ENCODE results near the gene MRI1. TPM values are rescaled to one million over a fixed set of nuclear protein-coding genes. Genes with fewer than 3 reads are reported as not detected.

The MRI1 gene
- total and polyA plus RNA-seq, 2 of the 4 experiments (the other 2 are of a cell fraction) = 26.7 to 37.6 TPM

- H3K4me2 ChIP-seq (ENCODE audit: low read depth, low read length) = no peak overlapping the region
Observed at GRCh38 chr19:13742756-13743155, 21.6 kb upstream of the MRI1 start.

More at GRCh38 chr19:13742756-13743155, 21.6 kb upstream of the MRI1 start:
- in situ Hi-C loops (cut with MboI; ENCODE audit: low sequenced_read_pairs) (loop anchor here (25.0 kb wide), 1 partner anchor 755 kb away; the partner anchor contains the start of gene NFIX), dilution Hi-C loops (cut with HindIII; ENCODE audit: low sequenced_read_pairs, unreplicated experiment) (no loop called here), intact Hi-C loops (cut with micrococcal nuclease) (no loop called here)
- WGBS, 2 experiments (ENCODE audit: extremely low coverage in 2 of 2, insufficient read length in 1 of 2) = no CpG with 5 or more reads among the region's 1 CpG
- ATAC-seq (ENCODE audit: low read depth) (no peak), DNase-seq (peak; percentile 63)
- no TSS peak for BruUV-seq (replicated peaks)
- ChIA-PET POLR2A (ENCODE audit: unreplicated experiment) (no interaction called here), CTCF (no interaction called here)
- no peak overlapping the region for H3K18ac ChIP-seq (ENCODE audit: low read depth, low read length)
- H4K8ac ChIP-seq (ENCODE audit: low read depth in 2 of 2, low read length in 2 of 2) = no peak overlapping the region
- 0 out of 2 replicates have a peak, but pooled peaks cover 2% of the 10 kb centered on the region for H3K36me3 ChIP-seq (ENCODE audit: control insufficient read depth, insufficient read depth, low read length)
- no peak overlapping the region for H3K27ac ChIP-seq (ENCODE audit: insufficient read depth, low read length)
- H3K79me1 ChIP-seq (ENCODE audit: low read depth in 1 of 2, low read length in 2 of 2) = no peaks in the 10 kb centered on the region; a peak in 2 of 4 replicates
- no peak overlapping the region for H3K9ac ChIP-seq (ENCODE audit: low read depth, low read length)
- H3K4me1 ChIP-seq (ENCODE audit: control insufficient read depth, insufficient read depth, low read length) = peaks cover 4% of the 10 kb centered on the region; the same call in 1 of the 2 replicates
- H3K27me3 ChIP-seq (ENCODE audit: control insufficient read depth, insufficient read depth, low read length) = no peaks in the 10 kb centered on the region
- no peak overlapping the region for H2BK120ac ChIP-seq (ENCODE audit: low read depth, low read length)
- no peak overlapping the region for H4K5ac ChIP-seq (ENCODE audit: low read depth, low read length)
- H2AFZ ChIP-seq (replicated peaks; ENCODE audit: low read length, poor library complexity) = peak overlapping the region; percentile 70
- no peak overlapping the region for H3K56ac ChIP-seq (ENCODE audit: extremely low read depth, insufficient read depth, low read length)
- H3K4me3 ChIP-seq (ENCODE audit: insufficient read depth, low read depth, low read length) = no peak overlapping the region
- H2BK15ac ChIP-seq (ENCODE audit: low read depth, low read length) = no peak overlapping the region
- H2AK9ac ChIP-seq (replicated peaks; ENCODE audit: low read depth, low read length, poor library complexity) = peak overlapping the region; percentile 44
- peak overlapping the region; percentile 7; the same call in 1 of the 2 replicates for H2AK5ac ChIP-seq (ENCODE audit: low read depth, low read length)
- peak overlapping the region; percentile 46 for H2BK5ac ChIP-seq (ENCODE audit: low read depth, low read length, poor library complexity, severe bottlenecking)
- peaks cover 4% of the 10 kb centered on the region; the same call in 1 of the 2 replicates for H3K9me1 ChIP-seq (ENCODE audit: insufficient read depth, low read length)
- TF ChIP-seq CTCF (conservative IDR thresholded peaks at IDR 0.05; ENCODE audit: low read depth, low read length) (no peak), USF2 (IDR thresholded peaks at IDR 0.05; ENCODE audit: low read depth, low read length) (no peak), FOS (IDR thresholded peaks at IDR 0.05; ENCODE audit: low read depth, low read length) (0 out of 2 replicates have a peak, but pooled peaks have one; percentile 22), NFE2L2 (IDR thresholded peaks at IDR 0.05; ENCODE audit: low read depth, low read length) (no peak), SMC3 (IDR thresholded peaks at IDR 0.05; ENCODE audit: low read depth, low read length) (no peak), MXI1 (IDR thresholded peaks at IDR 0.05; ENCODE audit: borderline replicate concordance, low read depth, low read length) (no peak), RCOR1 (IDR thresholded peaks at IDR 0.05; ENCODE audit: insufficient replicate concordance, low read length) (no peak), RAD21 (IDR thresholded peaks at IDR 0.05; ENCODE audit: low read length) (no peak), ELK1 (IDR thresholded peaks at IDR 0.05; ENCODE audit: borderline replicate concordance, low read depth, low read length) (no peak), POLR2A (IDR thresholded peaks at IDR 0.05; ENCODE audit: low read depth, low read length) (no peak), MAFK (IDR thresholded peaks at IDR 0.05; ENCODE audit: low read depth, low read length) (no peak), CEBPB (IDR thresholded peaks at IDR 0.05; ENCODE audit: low read depth, low read length) (no peak), MAZ (IDR thresholded peaks at IDR 0.05; ENCODE audit: borderline replicate concordance, low read depth, low read length) (0 out of 2 replicates have a peak, but pooled peaks have one; percentile 25), BHLHE40 (IDR thresholded peaks at IDR 0.05; ENCODE audit: low read depth, low read length) (no peak), RFX5 (IDR thresholded peaks at IDR 0.05; ENCODE audit: low read depth, low read length) (no peak), CHD1 (IDR thresholded peaks at IDR 0.05; ENCODE audit: low read depth, low read length) (no peak)
- no peaks in the 10 kb centered on the region for H3K9me3 ChIP-seq (ENCODE audit: control insufficient read depth, insufficient read depth, low read length)
- no peak overlapping the region for H3K14ac ChIP-seq (replicated peaks; ENCODE audit: low read depth, low read length)
- H2BK20ac ChIP-seq (ENCODE audit: low read depth, low read length) = no peak overlapping the region
- H4K20me1 ChIP-seq (ENCODE audit: insufficient read depth, low read length) = no peaks in the 10 kb centered on the region
- H3K4ac ChIP-seq (ENCODE audit: low read depth, low read length) = no peak overlapping the region
- no peak overlapping the region for H3K23ac ChIP-seq (ENCODE audit: low read depth, low read length)
- H4K91ac ChIP-seq (ENCODE audit: insufficient read depth, low read depth, low read length) = no peak overlapping the region

Measured in IMR-90 (cell line).